ENCODE data around the gene MITF.

MITF gene

DNA sequence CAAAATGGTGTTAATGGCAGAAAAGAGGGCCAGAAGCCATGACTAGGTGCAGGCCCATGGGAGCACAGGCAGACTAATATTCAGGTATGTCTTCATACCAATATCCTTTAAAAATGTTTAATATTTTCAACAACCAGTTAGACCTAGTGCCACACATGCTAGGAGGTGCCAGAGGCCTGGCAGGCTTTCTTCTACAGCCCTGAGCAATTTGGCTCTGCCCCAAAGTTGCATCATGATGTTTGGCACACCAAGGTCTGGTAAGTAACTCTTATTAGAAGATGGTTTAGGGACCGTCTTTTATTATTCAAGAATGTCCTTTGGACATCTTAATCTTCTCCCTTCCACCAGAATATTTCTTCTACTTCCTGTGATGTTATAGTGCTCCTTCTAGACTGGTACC is 34.8 kb downstream of the MITF start:
- H3K9me3 ChIP-seq (ENCODE audit: insufficient read depth, low read length), result no peaks in the 10 kb centered on the region
- H3K79me2 ChIP-seq (ENCODE audit: low read length), result no peaks in the 10 kb centered on the region
- H3K27ac ChIP-seq (ENCODE audit: low read length), result no peak overlapping the region
- H3K36me3 ChIP-seq (replicated peaks; ENCODE audit: low read depth, low read length), result no peaks in the 10 kb centered on the region
- H2AFZ ChIP-seq (ENCODE audit: low read depth, low read length), result no peak overlapping the region
- TF ChIP-seq EZH2phosphoT487 (IDR thresholded peaks at IDR 0.05; ENCODE audit: low read depth) (no peak), CTCF (IDR thresholded peaks at IDR 0.05; ENCODE audit: low read depth, low read length) (no peak)
- H3K4me2 ChIP-seq (ENCODE audit: low read length), result no peak overlapping the region
- H3K9ac ChIP-seq (ENCODE audit: low read length), result no peak overlapping the region
- H3K4me3 ChIP-seq (ENCODE audit: low read length), result no peak overlapping the region
- H3K4me1 ChIP-seq (ENCODE audit: low read length), result no peaks in the 10 kb centered on the region
- H3K27me3 ChIP-seq (ENCODE audit: low read depth, low read length), result no peaks in the 10 kb centered on the region
- H4K20me1 ChIP-seq (ENCODE audit: insufficient read depth, low read length), result no peaks in the 10 kb centered on the region

DNA sequence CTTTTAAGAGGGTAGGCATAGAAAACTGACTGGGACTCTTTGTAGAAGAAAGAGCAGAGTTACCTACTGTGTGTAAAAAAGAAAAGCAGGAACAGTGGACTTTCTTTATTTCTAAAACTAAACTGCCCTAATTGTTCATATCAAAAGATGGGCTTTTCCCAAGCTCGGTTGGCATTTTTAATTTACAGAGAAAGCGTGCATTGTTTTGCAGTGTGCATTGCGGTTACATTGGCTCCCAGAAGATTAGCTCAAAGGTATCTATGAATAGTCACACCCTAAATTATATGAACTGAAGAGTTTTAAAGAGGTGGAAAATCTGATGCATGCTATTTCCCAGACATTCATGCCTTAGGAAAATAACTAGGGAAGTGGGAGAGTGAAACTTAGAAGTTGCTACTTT is 36.5 kb downstream of the MITF start:
- Histone ChIP-seq H3K9ac (ENCODE audit: low read length) (no peak overlapping the region), H3K27ac (ENCODE audit: low read length) (no peak overlapping the region), H3K4me3 (ENCODE audit: low read length) (no peak overlapping the region), H4K20me1 (ENCODE audit: insufficient read depth, low read length) (no peaks in the 10 kb centered on the region), H3K9me3 (ENCODE audit: insufficient read depth, low read length) (no peaks in the 10 kb centered on the region), H3K4me1 (ENCODE audit: low read length) (no peaks in the 10 kb centered on the region), H2AFZ (ENCODE audit: low read depth, low read length) (no peak overlapping the region), H3K27me3 (ENCODE audit: low read depth, low read length) (no peaks in the 10 kb centered on the region), H3K36me3 (replicated peaks; ENCODE audit: low read depth, low read length) (no peaks in the 10 kb centered on the region), H3K4me2 (ENCODE audit: low read length) (no peak overlapping the region), H3K79me2 (ENCODE audit: low read length) (no peaks in the 10 kb centered on the region)
- TF ChIP-seq EZH2phosphoT487 (IDR thresholded peaks at IDR 0.05; ENCODE audit: low read depth) (no peak), CTCF (IDR thresholded peaks at IDR 0.05; ENCODE audit: low read depth, low read length) (no peak)

DNA sequence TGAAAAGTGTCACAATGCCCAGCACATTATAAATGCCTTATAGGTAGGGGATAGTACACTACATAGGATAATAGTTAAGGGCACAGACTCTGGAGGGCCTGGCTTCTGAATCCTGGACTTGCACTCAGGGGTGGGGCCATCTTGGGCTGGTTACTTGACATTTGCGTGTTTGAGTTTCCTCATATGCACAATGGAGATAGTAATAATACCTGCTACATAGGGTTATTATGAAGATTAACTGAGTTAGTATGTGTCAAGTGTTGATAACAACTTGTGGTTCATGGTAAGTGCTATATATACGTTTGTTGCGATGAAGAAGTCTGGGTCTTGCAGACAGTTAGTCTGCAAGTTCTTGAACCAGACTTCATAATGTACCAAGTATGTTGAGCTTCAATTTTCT is 37.0 kb downstream of the MITF start:
- TF ChIP-seq CTCF (IDR thresholded peaks at IDR 0.05; ENCODE audit: low read depth, low read length) (no peak), EZH2phosphoT487 (IDR thresholded peaks at IDR 0.05; ENCODE audit: low read depth) (no peak)
- no peaks in the 10 kb centered on the region for H3K27me3 ChIP-seq (ENCODE audit: low read depth, low read length)
- H3K36me3 ChIP-seq (replicated peaks; ENCODE audit: low read depth, low read length), result no peaks in the 10 kb centered on the region
- H3K4me1 ChIP-seq (ENCODE audit: low read length), result no peaks in the 10 kb centered on the region
- no peaks in the 10 kb centered on the region for H3K9me3 ChIP-seq (ENCODE audit: insufficient read depth, low read length)
- H3K9ac ChIP-seq (ENCODE audit: low read length), result no peak overlapping the region
- H3K27ac ChIP-seq (ENCODE audit: low read length), result no peak overlapping the region
- no peak overlapping the region for H3K4me2 ChIP-seq (ENCODE audit: low read length)
- no peaks in the 10 kb centered on the region for H3K79me2 ChIP-seq (ENCODE audit: low read length)
- no peak overlapping the region for H3K4me3 ChIP-seq (ENCODE audit: low read length)
- H2AFZ ChIP-seq (ENCODE audit: low read depth, low read length), result no peak overlapping the region
- H4K20me1 ChIP-seq (ENCODE audit: insufficient read depth, low read length), result no peaks in the 10 kb centered on the region

DNA sequence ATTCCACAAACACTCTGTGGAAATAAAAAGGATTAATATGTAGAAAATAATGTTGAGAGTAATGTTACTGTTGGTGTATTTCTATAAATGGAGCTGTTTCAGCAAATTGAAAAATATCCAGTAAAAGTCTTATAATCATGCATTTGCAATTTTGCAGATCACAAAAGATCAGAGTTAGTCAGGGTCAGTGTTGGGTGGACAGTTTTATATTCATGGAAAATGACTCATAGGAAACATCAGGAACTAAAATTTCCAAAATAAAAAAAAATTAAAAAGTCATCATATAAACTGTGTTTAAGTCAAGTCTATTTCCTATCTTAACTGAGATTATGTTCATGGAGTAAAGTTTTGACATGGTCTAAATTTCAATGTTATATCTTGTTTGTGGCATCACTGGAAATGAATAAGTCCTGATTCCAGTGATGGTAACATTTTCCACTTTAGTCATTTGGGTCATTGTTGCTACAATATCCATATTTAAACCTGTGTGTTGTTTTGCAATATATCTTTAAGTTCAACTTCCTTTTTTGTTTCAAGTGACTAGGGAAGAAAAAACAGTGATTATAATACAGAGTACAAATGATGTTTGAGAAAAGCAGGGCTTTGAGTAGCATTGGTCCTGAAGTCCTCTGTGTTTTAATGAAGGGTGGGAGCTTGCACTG is 37.8 kb downstream of the MITF start:
- Histone ChIP-seq H3K4me3 (ENCODE audit: low read length) (no peak overlapping the region), H3K27me3 (ENCODE audit: low read depth, low read length) (no peaks in the 10 kb centered on the region), H3K36me3 (replicated peaks; ENCODE audit: low read depth, low read length) (no peaks in the 10 kb centered on the region), H3K9ac (ENCODE audit: low read length) (no peak overlapping the region), H3K4me2 (ENCODE audit: low read length) (no peak overlapping the region), H3K4me1 (ENCODE audit: low read length) (no peaks in the 10 kb centered on the region), H3K9me3 (ENCODE audit: insufficient read depth, low read length) (no peaks in the 10 kb centered on the region), H4K20me1 (ENCODE audit: insufficient read depth, low read length) (no peaks in the 10 kb centered on the region), H3K27ac (ENCODE audit: low read length) (no peak overlapping the region), H2AFZ (ENCODE audit: low read depth, low read length) (no peak overlapping the region), H3K79me2 (ENCODE audit: low read length) (no peaks in the 10 kb centered on the region)
- TF ChIP-seq CTCF (IDR thresholded peaks at IDR 0.05; ENCODE audit: low read depth, low read length) (no peak), EZH2phosphoT487 (IDR thresholded peaks at IDR 0.05; ENCODE audit: low read depth) (no peak)
